ENCODE measurements around the gene TBC1D22A.

DNA sequence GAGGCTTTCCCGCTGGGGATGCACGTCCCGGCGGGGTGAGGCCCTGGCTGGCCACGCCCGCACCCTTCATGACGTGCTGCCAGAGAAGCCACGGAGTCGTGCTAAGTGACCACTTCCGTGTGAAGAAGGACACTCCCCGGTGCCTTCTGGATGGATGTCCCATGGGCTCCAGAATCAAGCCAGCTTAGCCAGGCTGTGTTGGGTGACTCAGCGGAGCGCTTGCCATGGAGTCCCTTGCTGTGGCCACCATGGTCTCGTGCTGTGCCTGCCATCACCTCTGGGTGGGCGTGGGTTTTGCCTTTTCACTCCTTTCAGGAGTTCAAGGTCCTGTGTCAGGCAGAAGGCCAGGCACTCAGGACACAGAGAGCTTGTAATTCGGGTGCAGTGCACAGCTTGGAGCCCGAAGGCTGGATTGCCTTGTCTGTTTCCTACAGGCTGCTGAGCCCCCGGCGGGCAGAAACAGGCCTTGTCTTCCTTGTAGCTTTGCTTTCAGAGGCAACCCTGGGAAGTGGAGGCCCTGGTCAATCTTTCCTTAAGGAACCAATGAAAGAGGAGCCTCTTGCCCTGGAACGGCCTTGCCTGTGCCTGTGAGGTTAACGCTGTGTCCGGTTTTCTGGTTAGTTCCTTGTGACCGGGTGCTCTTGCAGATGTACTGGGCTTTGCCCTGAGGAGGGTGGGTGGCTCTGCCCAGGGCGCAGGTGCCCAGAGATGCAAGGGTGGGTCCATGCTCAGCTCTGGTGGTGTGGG is 268.6 kb downstream of the TBC1D22A start:
- TF ChIP-seq TAF1 (IDR thresholded peaks at IDR 0.05; ENCODE audit: low read depth) = no peak
- no peak for TF ChIP-seq EZH2 (IDR thresholded peaks at IDR 0.05; ENCODE audit: borderline replicate concordance, insufficient read depth, low read length, poor library complexity, severe bottlenecking)
- no peak for TF ChIP-seq MXI1 (conservative IDR thresholded peaks at IDR 0.05; ENCODE audit: poor library complexity, severe bottlenecking)
- no peak for TF ChIP-seq CTCF (IDR thresholded peaks at IDR 0.05; ENCODE audit: poor library complexity, severe bottlenecking)
